HG03045 (cell line): ENCODE data around the gene P4HA1.

Experiments used
- ATAC-seq: cut with Tn5 transposase; IDR thresholded peaks from one replicate; pipeline ENCODE4 v1.9.1; 2021; ENCODE audit warnings: mild to moderate bottlenecking, moderate library complexity; ENCODE audit not compliant: unreplicated experiment

P4HA1 gene

DNA sequence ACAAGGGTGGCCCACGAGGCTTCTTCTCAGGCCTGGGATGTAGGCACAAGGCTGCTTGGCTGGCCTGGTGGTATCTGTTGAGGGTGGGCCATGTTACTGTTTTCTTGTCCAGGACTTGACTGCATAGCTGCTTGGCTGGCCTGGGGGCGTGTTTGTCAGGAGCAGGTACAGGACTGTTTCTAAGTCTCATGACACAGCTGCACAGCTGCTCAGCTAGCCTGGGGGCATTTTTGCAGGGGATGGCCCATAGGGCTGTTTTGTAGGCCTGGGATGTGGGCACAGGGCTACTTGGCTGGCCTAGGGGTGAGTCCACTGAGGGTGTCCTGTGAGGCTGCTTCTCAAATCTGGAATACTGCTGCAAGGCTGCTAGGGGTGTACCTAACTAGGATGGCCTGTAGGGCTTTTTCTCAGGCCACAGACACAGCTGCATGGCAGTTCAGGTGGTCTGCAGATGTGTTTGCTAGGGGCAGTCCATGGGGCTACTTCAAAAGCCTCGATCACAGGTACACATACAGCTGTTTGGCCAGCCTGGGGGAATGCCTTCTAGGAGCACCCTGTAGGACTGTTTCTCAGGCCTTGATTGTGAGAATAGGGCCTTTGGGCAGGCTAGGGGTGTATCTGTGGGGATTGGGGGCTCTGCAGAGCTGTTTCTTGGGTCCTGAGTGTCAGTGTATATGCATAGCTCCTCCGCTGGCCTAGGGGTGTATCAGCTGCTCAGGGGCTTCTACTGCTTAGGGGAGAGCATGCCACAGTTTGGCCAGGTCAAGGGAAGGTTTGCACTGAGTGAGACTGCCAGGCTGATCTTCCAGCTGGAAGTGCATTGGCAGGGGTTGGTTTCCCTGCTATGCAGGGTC, 115.4 kb downstream of the P4HA1 start:
- no peak for ATAC-seq

- ATAC-seq, result no peak
Measured at GRCh38 chr10:72980348-72980747, 116.3 kb downstream of the P4HA1 start.

- no peak for ATAC-seq
Measured at GRCh38 chr10:72979709-72980108, 117.0 kb downstream of the P4HA1 start.

GRCh38 chr10:72976886-72977285, 119.8 kb downstream of the P4HA1 start:
- no peak for ATAC-seq
